BE2C (cell line): ENCODE data around the gene C1QL1.

Experiments
- DNase-seq: peaks from one replicate; pipeline ENCODE4 v3.0.0-alpha.2; 2020
- H3K27me3 ChIP-seq: fragments of 250-450 bp; sonication (Bioruptor Pico); 2 replicates; pipeline ENCODE4 v1.5.1; 2020; ENCODE audit warnings: mild to moderate bottlenecking
- H3K36me3 ChIP-seq: fragments of 250-450 bp; sonication (Bioruptor Pico); 2 replicates; pipeline ENCODE4 v1.5.1; 2020; ENCODE audit warnings: mild to moderate bottlenecking
- H3K4me1 ChIP-seq: fragments of 250-450 bp; sonication (Bioruptor Pico); 2 replicates; pipeline ENCODE4 v1.5.1; 2020
- H3K4me3 ChIP-seq: 2 replicates; pipeline ENCODE4 v1.5.1; 2011; ENCODE audit warnings: low read depth, low read length
- H3K9me3 ChIP-seq: fragments of 250-450 bp; sonication (Bioruptor Pico); 2 replicates; pipeline ENCODE4 v1.5.1; 2020
- CTCF ChIP-seq: IDR thresholded peaks from 2 replicates; pipeline ENCODE4 v1.5.1; 2012; ENCODE audit warnings: mild to moderate bottlenecking, low read depth, low read length

C1QL1 gene

DNA sequence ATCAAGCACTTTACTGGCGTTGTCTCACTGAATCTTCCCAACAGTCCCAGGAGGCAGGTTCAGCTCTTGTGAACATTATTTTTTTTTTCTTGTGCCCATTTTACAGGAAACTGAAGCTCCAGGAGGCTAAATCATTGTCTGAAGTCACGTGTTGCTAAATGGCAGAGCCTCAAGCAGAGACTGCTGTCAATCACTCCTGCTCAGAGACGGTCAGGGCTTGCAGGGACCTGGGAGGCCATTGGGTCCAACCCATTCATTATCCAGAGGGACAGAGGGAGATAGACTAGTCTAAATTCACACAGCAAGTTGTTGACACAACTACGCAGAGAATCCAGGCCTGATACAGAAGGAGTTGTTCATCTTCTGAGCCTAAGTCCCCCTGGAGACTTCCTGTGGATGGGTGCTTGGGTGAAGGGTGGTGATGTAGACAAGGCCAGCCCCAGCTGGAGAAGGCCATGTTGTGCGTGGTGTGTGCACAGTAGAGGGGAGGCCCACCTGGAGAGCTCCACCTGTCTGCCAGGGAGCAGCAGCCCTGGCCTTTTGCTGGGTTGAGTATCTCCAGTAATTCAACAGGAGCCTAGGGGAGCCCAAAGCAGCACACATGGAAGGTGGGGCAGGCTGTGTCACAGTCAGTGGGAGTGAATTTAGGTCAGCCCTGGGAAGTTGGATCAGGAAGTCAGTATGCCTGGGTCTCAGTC lies 24.3 kb upstream of the C1QL1 start:
- DNase-seq = no peak
- H3K27me3 ChIP-seq = no peaks in the 10 kb centered on the region

DNA sequence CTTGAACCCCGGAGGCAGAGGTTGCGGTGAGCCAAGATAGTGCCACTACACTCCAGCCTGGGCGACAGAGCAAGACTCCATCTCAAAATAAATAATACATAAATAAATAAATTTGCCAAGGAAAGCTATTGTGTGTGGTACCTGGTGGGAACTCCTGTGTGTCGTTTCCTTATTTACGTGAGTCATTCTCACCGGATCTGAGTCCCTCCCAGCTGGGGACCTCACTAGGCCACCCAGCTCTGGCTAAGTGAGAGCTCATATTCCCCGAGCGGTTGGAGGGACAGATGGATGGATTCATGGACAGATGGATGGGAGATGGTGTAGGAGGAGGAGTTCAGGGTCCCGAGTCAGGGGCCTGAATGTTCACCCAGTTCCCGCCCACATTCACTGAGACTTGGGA lies 22.9 kb upstream of the C1QL1 start:
- Histone ChIP-seq H3K4me1 (peaks cover 17% of the 10 kb centered on the region), H3K9me3 (no peaks in the 10 kb centered on the region), H3K36me3 (no peaks in the 10 kb centered on the region), H3K4me3 (no peak overlapping the region), H3K27me3 (no peaks in the 10 kb centered on the region)
- no peak for DNase-seq
- TF ChIP-seq CTCF = no peak

More for the DNA sequence above, 24.3 kb upstream of the C1QL1 start:
- peaks cover 16% of the 10 kb centered on the region for H3K4me1 ChIP-seq
- H3K9me3 ChIP-seq = no peaks in the 10 kb centered on the region
- H3K4me3 ChIP-seq = no peak overlapping the region
- H3K36me3 ChIP-seq = no peaks in the 10 kb centered on the region
- no peak for TF ChIP-seq CTCF

GRCh38 chr17:44989552-44990138 lies 21.5 kb upstream of the C1QL1 start:
- no peak overlapping the region for H3K4me3 ChIP-seq

DNA sequence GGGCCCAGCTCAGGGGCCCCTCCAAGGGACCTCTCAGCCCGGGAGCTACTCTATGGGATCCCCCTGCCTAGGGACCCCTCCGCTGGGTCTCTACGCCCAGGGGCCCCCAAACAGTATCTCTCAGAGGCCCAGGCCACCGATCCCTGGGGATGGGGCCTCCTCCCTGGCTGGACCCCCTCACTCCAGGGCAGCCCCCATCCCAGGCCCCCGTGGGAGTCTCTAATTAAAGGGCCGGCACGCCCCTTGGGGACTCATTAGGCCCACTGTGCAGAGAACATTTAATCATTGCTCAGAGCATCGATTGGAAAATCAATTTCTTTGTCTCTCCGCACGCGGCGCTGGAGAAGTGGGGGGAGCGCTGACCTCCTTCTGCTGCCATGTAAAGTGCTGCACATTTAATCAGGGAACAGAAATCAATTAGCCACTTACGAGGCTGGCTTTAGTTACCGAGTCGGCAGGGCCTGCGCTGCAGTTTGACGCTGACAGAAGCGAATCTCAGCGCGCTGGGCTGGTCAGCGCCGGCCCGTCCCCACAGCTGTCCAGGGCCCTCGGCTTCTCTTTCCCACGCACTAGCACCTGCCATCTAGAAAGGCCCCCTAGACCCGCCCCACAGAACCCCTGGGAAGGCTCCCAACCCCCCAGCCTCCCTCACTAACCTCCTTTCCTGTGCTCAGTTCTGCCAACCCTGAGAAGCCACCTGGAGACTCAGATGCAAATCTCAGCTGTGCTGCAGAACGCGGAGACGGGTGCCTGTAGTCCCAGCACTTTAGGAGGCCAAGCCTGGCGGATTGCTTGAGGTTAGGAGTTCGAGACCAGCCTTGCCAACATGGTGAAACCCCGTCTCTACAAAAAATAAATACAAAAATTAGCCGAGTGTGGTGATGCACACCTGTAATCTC lies 20.2 kb upstream of the C1QL1 start:
- peaks cover 14% of the 10 kb centered on the region for H3K4me1 ChIP-seq
- no peak for TF ChIP-seq CTCF
- H3K36me3 ChIP-seq = no peaks in the 10 kb centered on the region
- no peaks in the 10 kb centered on the region for H3K9me3 ChIP-seq
- H3K27me3 ChIP-seq = no peaks in the 10 kb centered on the region
- DNase-seq = no peak
- no peak overlapping the region for H3K4me3 ChIP-seq

More at GRCh38 chr17:44989552-44990138, 21.5 kb upstream of the C1QL1 start:
- Histone ChIP-seq H3K27me3 (no peaks in the 10 kb centered on the region), H3K36me3 (no peaks in the 10 kb centered on the region), H3K9me3 (no peaks in the 10 kb centered on the region), H3K4me1 (peaks cover 14% of the 10 kb centered on the region)
- no peak for DNase-seq
- no peak for TF ChIP-seq CTCF

- Histone ChIP-seq H3K27me3 (no peaks in the 10 kb centered on the region), H3K9me3 (no peaks in the 10 kb centered on the region), H3K4me1 (peaks cover 7% of the 10 kb centered on the region), H3K4me3 (no peak overlapping the region), H3K36me3 (no peaks in the 10 kb centered on the region)
- no peak for DNase-seq
- no peak for TF ChIP-seq CTCF
Measured at GRCh38 chr17:44983563-44983962, 15.5 kb upstream of the C1QL1 start.
